ENCODE measurements around the gene DEPP1. TPM values are rescaled to one million over a fixed set of nuclear protein-coding genes. Genes with fewer than 3 reads are reported as not detected.

Gene DEPP1
- total and polyA plus RNA-seq, 2 of the 13 experiments (the other 11 are each of a cell fraction or from before 2014, with no cell fraction given): 14.8 to 270 TPM

DNA sequence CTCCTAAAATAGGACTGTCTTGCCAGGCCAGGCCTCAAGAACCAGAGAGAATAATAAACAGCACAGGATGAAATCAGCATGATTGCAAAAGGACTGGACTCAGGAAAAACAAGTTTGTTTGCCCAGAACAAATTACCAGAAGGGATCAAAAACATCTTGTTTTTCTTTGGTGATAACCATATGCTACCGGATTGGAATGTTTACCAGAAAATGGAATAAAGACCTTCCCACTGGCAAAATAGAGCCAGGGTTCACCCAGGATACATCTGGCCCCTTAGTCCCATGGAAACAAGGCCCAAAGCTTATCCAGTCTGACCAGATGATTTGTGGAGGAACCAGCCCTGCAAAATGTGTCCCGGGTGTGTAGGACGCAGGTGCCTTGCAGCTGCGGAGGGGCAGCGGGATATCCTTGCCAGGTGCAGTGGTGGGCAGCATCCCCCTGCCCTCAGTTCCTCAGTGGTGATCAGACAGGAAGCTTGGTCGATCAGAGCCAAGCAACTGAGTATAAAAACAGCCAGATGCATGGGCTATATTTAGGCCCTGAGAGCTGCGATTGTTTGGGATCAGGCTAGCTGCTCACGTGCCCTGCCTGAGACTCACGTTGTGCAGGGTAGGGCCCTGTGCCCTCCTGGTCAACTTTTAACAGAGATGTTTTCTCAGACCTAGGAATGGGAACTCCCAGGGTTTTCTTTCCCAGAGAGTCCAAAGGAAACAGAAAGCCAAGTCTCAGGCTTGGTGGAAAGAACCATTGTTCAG is 17.5 kb upstream of the DEPP1 start (continued):
- TF ChIP-seq, protein P1, sequence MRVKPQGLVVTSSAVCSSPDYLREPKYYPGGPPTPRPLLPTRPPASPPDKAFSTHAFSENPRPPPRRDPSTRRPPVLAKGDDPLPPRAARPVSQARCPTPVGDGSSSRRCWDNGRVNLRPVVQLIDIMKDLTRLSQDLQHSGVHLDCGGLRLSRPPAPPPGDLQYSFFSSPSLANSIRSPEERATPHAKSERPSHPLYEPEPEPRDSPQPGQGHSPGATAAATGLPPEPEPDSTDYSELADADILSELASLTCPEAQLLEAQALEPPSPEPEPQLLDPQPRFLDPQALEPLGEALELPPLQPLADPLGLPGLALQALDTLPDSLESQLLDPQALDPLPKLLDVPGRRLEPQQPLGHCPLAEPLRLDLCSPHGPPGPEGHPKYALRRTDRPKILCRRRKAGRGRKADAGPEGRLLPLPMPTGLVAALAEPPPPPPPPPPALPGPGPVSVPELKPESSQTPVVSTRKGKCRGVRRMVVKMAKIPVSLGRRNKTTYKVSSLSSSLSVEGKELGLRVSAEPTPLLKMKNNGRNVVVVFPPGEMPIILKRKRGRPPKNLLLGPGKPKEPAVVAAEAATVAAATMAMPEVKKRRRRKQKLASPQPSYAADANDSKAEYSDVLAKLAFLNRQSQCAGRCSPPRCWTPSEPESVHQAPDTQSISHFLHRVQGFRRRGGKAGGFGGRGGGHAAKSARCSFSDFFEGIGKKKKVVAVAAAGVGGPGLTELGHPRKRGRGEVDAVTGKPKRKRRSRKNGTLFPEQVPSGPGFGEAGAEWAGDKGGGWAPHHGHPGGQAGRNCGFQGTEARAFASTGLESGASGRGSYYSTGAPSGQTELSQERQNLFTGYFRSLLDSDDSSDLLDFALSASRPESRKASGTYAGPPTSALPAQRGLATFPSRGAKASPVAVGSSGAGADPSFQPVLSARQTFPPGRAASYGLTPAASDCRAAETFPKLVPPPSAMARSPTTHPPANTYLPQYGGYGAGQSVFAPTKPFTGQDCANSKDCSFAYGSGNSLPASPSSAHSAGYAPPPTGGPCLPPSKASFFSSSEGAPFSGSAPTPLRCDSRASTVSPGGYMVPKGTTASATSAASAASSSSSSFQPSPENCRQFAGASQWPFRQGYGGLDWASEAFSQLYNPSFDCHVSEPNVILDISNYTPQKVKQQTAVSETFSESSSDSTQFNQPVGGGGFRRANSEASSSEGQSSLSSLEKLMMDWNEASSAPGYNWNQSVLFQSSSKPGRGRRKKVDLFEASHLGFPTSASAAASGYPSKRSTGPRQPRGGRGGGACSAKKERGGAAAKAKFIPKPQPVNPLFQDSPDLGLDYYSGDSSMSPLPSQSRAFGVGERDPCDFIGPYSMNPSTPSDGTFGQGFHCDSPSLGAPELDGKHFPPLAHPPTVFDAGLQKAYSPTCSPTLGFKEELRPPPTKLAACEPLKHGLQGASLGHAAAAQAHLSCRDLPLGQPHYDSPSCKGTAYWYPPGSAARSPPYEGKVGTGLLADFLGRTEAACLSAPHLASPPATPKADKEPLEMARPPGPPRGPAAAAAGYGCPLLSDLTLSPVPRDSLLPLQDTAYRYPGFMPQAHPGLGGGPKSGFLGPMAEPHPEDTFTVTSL (CRISPR knock-in tag; IDR thresholded peaks at IDR 0.05; ENCODE audit: borderline replicate concordance): peak; percentile 74; the same call in 1 of the 2 replicates
- TF ChIP-seq ELF4 (CRISPR knock-in tag; IDR thresholded peaks at IDR 0.05; ENCODE audit: borderline replicate concordance): 0 out of 2 replicates have a peak, but pooled peaks have one; percentile 39
- no peak for TF ChIP-seq MTA3 (CRISPR knock-in tag; IDR thresholded peaks at IDR 0.05)
- TF ChIP-seq, protein P2, sequence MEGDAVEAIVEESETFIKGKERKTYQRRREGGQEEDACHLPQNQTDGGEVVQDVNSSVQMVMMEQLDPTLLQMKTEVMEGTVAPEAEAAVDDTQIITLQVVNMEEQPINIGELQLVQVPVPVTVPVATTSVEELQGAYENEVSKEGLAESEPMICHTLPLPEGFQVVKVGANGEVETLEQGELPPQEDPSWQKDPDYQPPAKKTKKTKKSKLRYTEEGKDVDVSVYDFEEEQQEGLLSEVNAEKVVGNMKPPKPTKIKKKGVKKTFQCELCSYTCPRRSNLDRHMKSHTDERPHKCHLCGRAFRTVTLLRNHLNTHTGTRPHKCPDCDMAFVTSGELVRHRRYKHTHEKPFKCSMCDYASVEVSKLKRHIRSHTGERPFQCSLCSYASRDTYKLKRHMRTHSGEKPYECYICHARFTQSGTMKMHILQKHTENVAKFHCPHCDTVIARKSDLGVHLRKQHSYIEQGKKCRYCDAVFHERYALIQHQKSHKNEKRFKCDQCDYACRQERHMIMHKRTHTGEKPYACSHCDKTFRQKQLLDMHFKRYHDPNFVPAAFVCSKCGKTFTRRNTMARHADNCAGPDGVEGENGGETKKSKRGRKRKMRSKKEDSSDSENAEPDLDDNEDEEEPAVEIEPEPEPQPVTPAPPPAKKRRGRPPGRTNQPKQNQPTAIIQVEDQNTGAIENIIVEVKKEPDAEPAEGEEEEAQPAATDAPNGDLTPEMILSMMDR (CRISPR knock-in tag; IDR thresholded peaks at IDR 0.05): no peak
- TF ChIP-seq, protein P3, sequence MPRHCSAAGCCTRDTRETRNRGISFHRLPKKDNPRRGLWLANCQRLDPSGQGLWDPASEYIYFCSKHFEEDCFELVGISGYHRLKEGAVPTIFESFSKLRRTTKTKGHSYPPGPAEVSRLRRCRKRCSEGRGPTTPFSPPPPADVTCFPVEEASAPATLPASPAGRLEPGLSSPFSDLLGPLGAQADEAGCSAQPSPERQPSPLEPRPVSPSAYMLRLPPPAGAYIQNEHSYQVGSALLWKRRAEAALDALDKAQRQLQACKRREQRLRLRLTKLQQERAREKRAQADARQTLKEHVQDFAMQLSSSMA (CRISPR knock-in tag; IDR thresholded peaks at IDR 0.05): no peak
- TF ChIP-seq, protein P4, sequence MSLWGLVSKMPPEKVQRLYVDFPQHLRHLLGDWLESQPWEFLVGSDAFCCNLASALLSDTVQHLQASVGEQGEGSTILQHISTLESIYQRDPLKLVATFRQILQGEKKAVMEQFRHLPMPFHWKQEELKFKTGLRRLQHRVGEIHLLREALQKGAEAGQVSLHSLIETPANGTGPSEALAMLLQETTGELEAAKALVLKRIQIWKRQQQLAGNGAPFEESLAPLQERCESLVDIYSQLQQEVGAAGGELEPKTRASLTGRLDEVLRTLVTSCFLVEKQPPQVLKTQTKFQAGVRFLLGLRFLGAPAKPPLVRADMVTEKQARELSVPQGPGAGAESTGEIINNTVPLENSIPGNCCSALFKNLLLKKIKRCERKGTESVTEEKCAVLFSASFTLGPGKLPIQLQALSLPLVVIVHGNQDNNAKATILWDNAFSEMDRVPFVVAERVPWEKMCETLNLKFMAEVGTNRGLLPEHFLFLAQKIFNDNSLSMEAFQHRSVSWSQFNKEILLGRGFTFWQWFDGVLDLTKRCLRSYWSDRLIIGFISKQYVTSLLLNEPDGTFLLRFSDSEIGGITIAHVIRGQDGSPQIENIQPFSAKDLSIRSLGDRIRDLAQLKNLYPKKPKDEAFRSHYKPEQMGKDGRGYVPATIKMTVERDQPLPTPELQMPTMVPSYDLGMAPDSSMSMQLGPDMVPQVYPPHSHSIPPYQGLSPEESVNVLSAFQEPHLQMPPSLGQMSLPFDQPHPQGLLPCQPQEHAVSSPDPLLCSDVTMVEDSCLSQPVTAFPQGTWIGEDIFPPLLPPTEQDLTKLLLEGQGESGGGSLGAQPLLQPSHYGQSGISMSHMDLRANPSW (CRISPR knock-in tag; IDR thresholded peaks at IDR 0.05; ENCODE audit: borderline replicate concordance): no peak
